ENCODE measurements around the gene ATG5.
"Not testable (repeated sequence)": the region's sequence is repeated elsewhere in the genome, so short reads cannot be mapped to it uniquely, and the experiment has no call there.

The ATG5 gene

GRCh38 chr6:106309766-106310373, 15.7 kb downstream of the ATG5 start:
- DNase-seq (ENCODE audit: low read depth), result no peak

DNA sequence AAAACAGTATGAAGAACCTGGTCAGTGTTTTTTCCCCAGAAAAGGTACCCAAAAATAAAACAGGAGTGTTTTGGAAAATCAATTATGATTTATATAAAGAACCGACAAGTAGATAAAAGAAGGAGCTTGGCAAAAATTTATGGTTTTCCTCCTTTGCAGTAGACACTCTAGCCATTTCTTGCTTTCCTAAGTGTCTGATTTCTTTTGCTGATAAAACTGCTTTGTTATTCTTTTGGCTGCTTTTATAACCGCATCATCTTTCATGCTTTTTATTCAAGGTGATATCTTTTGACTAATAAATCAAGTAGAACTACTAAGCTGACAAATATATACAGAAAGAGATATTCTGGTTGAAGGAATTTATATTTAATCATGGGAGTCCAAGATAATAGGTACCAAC, 16.6 kb downstream of the ATG5 start:
- no peak for DNase-seq (ENCODE audit: low read depth)

DNA sequence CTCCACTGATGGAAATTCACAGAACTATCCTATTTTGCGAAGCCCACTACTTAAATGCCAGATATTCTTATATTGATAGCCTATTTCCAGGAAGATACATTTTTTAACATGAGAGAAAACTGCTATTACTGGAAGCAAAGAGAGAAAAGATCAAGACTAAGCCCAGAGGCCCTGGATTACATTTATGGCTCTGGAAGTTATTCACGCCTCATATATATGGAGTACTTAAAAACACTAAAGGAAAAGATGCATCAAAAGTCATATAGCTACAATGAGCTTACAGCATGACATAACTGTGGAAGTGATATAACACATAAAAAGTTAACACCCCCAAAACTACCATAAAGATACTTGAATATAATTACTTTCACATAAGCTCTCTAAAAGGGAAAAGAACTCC, 19.8 kb downstream of the ATG5 start:
- DNase-seq (ENCODE audit: low read depth), result no peak

GRCh38 chr6:106300944-106301343, 24.6 kb downstream of the ATG5 start:
- DNase-seq (ENCODE audit: low read depth), result no peak

DNA sequence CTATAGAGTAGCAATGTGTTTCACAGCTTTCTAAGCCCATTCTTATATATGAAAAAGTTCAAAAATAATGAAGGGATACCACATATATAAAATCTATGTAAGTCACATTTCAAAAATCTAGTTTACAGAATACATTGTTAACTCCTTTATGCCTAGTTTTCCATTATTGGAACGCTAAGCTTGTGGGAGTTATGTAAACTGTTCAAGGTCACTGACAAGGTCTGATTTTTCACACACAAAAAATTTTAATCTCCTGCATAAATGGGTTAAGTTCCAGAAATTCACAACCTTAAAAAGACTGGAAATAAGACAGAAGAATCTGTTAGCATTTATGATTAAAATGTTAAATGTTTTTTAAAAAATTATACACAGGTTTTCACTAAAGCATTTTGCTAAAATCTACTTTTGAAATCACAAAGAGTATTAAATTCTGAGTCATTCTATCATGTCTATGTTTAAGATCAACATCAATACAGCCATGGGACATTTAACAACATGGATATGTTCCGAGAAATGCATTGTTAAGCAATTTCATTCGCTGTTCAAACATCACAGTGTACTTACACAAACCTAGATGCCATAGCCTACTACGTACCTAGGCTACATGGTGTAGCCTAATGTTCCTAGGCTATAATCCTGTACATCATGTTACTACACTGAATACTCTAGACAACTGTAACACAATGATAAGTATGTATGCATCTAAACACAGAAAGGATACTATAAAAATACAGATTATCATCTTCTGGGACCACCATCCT, 25.4 kb downstream of the ATG5 start:
- DNase-seq (ENCODE audit: low read depth), result no peak

- no peak for DNase-seq (ENCODE audit: low read depth)
These were observed 32.4 kb downstream of the ATG5 start for GRCh38 chr6:106293116-106293515.

GRCh38 chr6:106290954-106291353, 34.6 kb downstream of the ATG5 start:
- no peak for DNase-seq (ENCODE audit: low read depth)

- no peak for DNase-seq (ENCODE audit: low read depth)
These were observed 35.5 kb downstream of the ATG5 start for GRCh38 chr6:106290032-106290431.

DNA sequence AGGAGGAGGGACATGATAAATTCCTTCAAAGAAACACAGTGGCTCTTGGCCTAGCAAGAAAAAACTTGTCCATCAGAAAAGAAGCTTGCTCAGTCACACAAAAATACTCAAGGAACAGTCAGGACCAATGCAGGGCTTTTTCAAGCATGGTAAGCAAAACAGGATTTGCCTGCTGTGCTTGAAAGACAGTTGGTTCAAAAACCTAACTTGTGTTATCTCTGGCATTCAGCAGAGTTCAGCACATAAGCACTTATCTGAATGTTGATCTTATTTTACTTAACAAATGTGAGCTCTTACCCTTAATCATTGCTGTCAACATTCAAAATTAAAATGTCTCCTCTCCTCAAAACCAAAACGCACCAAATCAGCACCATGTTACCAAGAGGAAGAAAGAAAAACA, 38.3 kb downstream of the ATG5 start:
- no peak for DNase-seq (ENCODE audit: low read depth)

- no peak for DNase-seq (ENCODE audit: low read depth)
These were observed 38.8 kb downstream of the ATG5 start for GRCh38 chr6:106286746-106287145.

DNA sequence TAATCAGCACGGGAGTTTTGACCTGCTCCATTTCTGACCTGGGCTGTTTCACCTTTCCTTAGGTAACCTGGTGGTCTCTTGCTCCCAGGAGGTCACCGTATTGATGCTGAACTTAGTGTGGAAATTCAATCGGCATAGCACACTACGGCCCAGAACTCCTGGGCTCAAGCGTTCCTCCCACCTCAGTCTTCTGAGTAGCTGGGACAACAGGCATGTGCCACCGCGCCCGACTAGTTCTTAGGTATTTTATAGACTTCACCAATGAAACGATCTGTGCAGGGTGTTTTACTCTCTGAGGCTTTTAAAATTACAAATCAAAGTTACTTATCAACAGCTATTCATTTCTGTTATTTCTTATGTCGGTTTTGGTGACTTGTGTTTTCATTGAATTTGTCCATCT, 42.1 kb downstream of the ATG5 start:
- no peak for DNase-seq (ENCODE audit: low read depth)

GRCh38 chr6:106281661-106282060, 43.9 kb downstream of the ATG5 start:
- no peak for DNase-seq (ENCODE audit: low read depth)

GRCh38 chr6:106281088-106281487, 44.5 kb downstream of the ATG5 start:
- DNase-seq (ENCODE audit: low read depth), result no peak

GRCh38 chr6:106279179-106279578, 46.4 kb downstream of the ATG5 start:
- no peak for DNase-seq (ENCODE audit: low read depth)

DNA sequence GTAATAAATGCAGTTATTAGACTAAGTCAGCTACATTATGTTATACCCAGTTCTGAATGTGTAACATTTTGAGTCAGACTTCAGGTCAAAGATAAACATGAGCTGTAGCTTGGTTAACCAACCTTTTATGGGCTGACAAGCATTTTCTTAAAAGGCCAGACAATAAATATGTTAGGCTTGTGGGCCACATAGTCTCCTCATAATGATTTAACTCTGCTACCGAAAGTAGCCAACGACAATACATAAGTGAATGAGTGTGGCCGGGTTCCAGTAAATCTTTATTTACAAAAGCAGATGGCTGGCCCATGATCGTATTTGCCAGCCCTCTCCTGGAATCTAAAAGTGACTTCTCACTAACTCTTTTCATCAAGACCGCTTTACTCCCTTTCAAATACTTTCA, 49.9 kb downstream of the ATG5 start:
- no peak for DNase-seq (ENCODE audit: low read depth)

DNA sequence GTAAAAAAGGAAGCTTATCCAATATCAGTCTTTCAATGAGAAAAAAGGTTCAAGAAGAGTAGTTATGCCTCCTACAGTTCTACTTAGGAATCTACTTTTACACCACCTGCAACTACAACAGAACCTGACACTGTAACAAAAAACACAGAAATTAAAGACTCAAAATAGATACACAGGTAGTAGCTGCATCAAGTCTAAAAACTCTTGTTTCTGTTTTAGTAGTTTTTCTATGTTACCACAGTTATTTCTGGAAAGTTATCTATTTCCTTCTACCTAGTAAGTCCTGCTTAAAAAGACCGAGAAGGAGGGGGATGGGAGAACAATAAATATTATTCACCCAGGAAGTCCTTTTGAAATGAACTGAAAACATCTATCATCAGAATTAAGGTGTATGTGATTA, 52.5 kb downstream of the ATG5 start:
- no peak for DNase-seq (ENCODE audit: low read depth)

GRCh38 chr6:106272287-106272686, 53.3 kb downstream of the ATG5 start:
- DNase-seq (ENCODE audit: low read depth), result no peak

DNA sequence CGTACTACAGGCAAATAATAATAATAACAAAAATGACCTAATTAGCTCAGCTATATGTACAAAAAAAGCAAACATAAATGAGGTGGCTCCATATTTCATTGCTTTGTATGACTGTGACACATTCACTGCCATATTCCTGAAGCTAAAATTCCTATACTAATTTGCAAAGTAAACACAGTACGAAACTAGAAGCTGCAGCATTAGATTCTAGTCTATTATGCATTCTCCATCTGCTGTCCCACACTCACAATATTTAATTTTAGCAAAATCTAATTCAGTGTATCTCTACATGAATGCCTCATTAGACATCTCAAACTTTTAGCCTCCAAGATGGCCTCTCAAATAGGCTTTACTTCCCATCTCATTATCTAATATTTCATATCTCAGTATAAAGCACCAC, 55.1 kb downstream of the ATG5 start:
- no peak for DNase-seq (ENCODE audit: low read depth)

DNA sequence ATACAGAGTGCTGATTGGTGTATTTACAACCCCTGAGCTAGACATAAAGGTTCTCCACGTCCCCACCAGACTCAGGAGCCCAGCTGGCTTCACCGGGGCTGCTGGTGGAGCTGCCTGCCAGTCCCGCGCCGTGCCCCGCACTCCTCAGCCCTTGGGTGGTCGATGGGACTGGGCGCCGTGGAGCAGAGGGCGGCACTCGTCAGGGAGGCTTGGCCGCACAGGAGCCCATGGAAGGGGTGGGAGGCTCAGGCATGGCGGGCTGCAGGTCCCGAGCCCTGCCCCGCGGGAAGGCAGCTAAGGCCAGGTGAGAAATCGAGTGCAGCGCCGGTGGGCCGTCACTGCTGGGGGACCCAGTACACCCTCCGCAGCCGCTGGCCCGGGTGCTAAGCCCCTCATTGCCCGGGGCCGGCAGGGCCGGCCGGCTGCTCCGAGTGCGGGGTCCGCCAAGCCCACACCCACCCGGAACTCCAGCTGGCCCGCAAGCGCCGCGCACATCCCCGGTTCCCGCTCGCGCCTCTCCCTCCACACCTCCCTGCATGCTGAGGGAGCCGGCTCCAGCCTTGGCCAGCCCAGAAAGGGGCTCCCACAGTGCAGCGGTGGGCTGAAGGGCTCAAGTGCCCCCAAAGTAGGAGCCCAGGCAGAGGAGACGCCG, 56.2 kb downstream of the ATG5 start:
- DNase-seq (ENCODE audit: low read depth), result not testable (repeated sequence)

DNA sequence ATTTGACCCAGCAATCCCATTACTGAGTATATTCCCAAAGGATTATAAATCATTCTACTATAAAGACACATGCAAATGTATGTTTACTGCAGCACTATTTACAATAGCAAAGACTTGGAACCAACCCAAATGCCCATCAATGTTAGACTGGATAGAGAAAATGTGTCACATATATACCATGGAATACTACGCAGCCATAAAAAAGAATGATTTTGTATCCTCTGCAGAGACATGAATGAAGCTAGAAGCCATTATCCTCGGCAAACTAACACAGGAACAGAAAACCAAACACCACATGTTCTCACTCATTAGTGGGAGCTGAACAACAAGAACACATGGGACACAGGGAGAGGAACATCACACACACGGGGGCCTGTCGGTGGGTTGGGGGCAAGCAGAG, 57.1 kb downstream of the ATG5 start:
- DNase-seq (ENCODE audit: low read depth), result not testable (repeated sequence)

GRCh38 chr6:106264433-106264832, 61.1 kb downstream of the ATG5 start:
- DNase-seq (ENCODE audit: low read depth), result not testable (repeated sequence)

GRCh38 chr6:106259748-106260147, 65.8 kb downstream of the ATG5 start:
- not testable (repeated sequence) for DNase-seq (ENCODE audit: low read depth)

DNA sequence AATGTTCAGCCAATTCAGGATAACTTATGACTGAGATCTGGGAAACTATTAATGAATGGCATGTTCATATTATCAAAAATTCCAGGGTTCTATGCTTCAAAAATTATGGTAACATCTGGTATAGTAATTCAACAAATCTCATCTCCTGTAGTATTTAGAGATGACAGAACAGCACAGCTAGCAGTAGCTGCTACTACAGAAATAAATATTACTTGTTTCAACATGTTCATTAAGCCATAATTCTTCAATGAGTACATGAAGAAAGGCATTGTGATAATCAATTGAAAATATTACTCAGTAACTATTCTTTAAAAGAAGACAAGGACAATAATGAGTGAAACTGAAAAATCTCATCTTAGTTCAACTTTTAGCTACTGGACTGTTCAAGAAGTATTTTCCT, 66.8 kb downstream of the ATG5 start:
- no peak for DNase-seq (ENCODE audit: low read depth)

All from stimulated activated CD8-positive, alpha-beta memory T cell treated with anti-CD3 and anti-CD28 coated beads, Interleukin-12 subunit alpha, Interleukin-12 subunit beta, amount 100 ng/mL, for 1 hour (primary cell).